GM18951 (cell line): ENCODE data around the gene TUBB4B.

ENCODE experiments used
- POLR2A ChIP-seq: IDR thresholded peaks from 4 replicates; pipeline ENCODE4 v1.6.1; 2011; ENCODE audit warnings: mild to moderate bottlenecking; ENCODE audit not compliant: insufficient read length, insufficient read depth; ENCODE audit errors: extremely low read depth
- in situ Hi-C: fragments of 300-500 bp; cut with MboI; formaldehyde crosslinking; loops from one replicate; pipeline ENCODE4 v1.12.0; 2022; ENCODE audit warnings: low sequenced_read_pairs, mixed read lengths, inconsistent platforms; ENCODE audit not compliant: unreplicated experiment

TUBB4B gene

DNA sequence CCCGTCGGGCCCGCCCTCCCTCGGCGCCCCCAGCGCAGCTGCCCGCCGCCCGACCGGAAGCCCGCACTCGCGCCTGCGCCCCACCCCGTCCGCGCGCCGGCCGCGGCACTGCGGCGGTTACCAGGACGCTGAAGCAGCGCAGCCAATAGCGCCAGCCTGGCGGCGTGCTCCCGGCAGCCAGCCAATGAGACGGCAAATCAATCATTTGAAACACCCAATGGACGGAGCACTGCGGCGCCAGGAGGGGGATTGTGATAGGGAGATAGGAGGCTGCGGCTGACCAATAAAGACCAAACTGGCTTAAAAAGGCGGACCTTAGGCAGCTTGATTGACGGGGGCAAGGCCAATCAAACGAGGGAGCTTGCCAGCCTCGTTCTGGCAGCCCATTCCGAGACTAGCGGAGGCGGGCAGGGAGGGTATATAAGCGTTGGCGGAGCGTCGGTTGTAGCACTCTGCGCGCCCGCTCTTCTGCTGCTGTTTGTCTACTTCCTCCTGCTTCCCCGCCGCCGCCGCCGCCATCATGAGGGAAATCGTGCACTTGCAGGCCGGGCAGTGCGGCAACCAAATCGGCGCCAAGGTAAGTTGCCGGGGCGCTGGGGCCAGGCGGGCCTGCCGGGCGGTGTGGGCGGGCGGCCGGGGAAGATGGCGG, at the start of gene TUBB4B:
Gene TUBB4B, plus strand, starts transcription at position 447 of the 649 bp plus-strand sequence. Its CDS starts 74 bp downstream, at position 521.
- in situ Hi-C loops = no loop called here
- peak; percentile 100 for TF ChIP-seq POLR2A

DNA sequence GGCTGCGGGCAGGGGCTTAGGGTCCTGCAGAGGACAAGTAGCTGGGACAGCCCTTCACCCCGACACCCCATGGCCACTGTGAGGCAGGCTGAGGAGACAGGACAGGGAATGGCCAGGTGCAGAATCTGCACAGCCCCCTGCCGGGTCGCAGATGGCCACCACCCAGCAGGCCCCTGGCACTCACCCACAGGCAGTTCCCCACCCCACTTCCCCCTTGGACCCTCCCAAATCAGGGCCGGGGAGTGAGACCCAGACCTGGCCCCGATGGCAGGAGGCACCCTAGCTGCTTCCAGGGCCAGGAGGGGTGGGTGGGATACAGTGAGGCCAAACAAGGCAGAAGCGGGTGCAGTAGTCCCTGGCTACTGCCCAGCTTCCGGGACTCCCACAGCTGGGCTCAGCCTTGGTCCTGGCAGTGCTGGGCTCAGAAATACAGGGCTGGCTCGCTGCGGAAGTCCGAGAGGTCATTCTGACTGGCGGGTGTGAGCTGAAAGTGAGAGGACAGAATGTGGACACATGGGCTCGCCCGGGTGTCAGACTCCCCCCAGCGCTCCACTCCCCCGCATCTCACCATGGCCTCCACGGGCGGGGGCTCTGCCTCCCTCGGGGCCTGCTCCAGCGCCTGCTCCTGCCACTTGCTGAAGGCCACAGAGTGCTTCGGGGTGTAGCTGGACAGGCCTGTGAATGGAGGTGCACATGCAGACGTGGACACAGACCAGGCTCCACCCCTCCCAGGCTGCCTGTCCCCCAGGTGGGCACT, 49.2 kb upstream of the TUBB4B start:
- in situ Hi-C loops = no loop called here
- TF ChIP-seq POLR2A = no peak

DNA sequence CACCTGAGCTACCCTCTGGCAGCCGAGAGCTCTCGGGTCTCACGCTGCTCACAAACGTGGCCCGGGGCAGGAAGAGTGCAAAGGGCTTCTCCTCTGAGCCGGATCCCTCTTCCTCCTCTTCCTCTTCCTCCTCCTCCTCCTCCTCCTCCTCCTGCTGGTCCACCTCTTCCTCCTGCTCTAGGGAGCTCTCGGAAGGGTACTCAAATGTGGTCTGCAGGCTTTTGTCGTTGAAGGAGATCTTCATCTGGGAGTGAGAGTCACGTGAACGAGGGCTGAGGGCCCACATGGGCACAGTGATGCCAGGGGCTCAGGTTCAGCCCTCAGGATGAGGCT, 48.7 kb upstream of the TUBB4B start:
- TF ChIP-seq POLR2A = no peak
- in situ Hi-C loops = no loop called here

DNA sequence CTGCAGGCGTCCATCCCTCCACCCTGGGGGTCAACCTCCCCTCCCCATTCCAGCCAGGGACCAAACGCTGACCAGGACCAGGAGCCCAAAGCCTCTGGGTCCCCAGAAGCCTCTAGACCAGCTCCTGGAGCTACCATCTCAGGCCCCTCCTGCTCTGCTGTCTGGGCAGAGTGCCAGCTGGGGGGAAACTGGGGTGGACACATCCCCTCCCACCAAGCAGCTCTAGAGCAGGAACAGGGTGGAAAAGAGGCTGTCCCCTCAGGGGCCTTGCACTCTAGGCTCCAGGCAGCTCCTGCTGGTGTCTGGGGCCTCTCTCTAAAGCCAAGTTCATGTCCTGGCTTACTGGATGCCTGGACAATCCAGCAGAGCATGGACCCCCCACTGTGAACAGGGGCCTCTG, 48.2 kb upstream of the TUBB4B start:
- TF ChIP-seq POLR2A = no peak
- in situ Hi-C loops = no loop called here

DNA sequence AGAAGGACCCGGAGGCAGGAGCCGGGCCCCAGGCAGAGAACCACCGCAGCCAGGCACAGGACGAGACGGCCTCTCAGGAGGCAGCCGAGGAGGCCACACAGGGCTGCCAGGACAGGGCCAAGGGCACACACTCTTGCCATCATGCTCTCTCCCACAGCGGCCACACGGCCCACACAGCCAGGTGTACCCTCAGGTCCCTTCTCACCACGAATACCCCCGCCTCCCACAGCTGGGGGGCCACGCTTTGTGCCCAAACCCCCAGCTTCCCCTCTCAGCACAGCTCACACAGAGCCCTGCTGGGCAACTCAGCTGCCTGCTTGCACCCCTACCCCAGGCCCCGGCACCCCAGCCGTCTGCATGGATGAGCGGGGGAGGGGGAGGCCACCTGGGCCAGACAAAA, 47.3 kb upstream of the TUBB4B start:
- in situ Hi-C loops = no loop called here
- TF ChIP-seq POLR2A = no peak

DNA sequence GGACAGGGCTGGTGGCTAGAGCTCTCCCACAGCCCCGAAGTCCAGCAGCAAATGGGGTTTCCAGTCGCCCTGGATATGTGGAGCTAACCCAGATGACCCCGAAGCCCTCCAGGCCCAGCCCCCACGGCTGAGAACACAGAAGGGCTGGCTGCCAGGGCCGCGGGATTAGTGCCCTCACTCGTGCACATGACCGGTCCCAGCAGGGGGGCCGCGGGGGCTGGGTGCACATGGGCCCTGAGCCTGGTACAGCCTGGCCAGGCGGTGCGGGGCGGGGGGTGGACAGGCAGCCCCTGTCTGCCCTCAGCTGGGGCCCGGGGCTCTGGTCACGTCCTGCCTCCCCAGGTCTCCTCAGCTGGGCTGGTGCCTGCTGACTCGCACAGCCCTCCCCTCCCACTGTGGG, 46.7 kb upstream of the TUBB4B start:
- no peak for TF ChIP-seq POLR2A
- in situ Hi-C loops = no loop called here

DNA sequence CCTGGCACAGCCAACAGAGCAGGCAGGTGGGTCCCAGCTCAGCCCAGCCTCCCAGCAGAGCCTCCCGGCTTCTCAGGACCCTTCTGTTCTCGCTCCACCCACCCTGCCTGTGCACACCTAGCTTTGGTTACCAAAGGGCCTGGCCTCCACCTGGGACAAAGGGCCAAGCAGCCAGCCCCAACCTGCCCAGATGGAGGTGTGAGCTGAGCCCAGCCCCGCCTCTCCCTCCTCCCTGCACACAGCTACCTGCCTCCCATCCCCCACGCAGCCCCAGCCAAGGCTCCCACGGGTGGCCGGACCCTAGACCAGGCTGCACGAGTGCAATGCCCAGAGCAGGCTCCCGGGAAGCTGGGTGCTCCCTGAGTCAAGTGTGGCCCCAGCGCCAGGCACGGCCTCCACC, 46.2 kb upstream of the TUBB4B start:
- TF ChIP-seq POLR2A = no peak
- in situ Hi-C loops = no loop called here

DNA sequence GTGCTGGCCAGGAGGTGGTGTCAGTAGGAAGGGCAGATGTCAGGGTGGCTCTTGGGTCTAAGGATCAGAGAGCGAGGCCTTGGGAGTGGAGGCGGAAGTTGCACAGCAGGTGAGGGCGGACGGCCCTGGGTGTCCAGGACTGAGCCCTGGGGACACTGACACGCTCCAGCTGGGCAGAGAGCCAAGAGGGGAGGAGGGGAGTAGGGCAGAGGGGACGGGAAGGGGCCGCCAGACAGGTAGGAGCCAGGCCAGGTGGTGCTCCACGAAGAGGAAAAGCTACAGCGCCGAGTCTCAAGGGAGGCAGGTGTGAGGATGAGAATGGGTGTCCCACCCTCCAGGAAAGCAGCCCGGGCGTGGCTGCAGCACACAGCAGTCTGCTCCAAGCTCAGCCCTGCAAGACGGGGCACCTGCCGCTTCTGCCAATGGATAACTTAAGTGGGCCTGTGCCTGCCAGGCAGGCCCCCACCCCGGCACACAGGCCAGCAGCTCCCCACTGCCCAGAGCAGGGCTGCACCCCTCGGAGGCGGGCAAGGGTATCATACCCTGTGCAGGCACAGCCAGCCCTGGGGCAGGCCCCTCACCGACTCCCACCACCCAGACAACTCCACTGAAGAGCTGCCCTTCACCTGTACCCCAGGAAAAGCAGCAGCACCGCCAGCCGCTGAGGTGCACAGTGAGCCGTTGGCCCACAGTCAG, 45.4 kb upstream of the TUBB4B start:
- TF ChIP-seq POLR2A = no peak
- in situ Hi-C loops = no loop called here

DNA sequence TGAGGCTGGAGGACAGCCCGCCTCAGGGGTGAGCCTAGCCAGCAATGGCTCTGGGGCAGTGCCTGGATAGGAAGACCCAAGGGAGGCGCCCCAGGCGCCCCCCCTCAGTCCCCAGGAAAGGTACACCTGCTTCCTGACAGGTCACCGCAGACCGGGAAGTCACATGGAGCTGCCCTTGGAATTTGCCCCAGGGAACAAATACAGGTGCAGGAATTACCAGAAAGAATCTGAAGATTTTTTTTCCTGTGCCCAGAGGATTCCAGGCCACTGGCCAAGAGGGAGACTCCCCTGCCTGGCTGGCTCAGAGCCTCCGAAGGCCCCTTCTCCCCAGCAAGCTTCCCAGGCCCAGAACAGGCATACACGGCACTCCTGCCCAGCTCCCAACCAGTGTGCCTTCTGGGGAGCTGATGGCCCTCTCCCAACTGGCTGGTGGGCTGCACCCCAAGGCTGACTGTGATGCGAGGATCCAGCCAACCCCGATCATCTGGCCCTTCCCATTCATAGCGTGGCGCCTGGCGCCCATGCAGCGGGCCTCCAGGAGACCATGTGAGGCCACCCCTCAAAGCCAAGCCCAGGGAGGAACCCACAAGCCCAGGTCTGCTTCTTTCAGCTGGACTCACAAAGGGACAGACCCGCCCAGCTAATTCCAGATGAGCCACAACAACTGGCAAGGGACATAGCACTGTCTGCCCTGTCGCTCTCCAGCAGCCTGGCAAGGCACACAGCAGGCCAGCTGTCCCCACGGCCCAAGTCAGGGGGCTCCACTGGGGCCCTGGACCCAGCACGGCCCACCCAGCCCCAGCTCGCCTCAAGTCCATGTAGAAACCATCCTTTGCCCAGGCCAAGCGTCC, 42.8 kb upstream of the TUBB4B start:
- in situ Hi-C loops = no loop called here
- TF ChIP-seq POLR2A = no peak

DNA sequence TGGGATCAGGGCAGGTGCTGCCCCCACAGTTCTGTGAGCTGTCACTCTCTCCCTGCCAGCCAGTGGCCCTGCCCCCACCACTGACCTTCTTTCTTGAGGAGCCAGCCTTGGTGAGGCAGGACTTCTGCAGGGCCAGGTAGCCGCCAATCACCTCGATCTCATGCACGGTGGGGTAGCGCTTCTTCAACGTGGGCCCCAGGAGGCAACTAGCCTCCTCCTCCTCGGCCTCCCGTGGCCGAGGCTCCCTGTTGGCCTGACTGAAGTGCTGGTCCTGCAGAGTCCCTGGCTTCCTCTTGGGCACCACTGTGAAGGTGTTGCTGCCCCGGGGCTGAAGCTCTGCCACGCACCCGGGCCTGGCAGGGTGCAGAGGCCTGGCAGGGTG, 42.2 kb upstream of the TUBB4B start:
- TF ChIP-seq POLR2A = no peak
- in situ Hi-C loops = no loop called here

DNA sequence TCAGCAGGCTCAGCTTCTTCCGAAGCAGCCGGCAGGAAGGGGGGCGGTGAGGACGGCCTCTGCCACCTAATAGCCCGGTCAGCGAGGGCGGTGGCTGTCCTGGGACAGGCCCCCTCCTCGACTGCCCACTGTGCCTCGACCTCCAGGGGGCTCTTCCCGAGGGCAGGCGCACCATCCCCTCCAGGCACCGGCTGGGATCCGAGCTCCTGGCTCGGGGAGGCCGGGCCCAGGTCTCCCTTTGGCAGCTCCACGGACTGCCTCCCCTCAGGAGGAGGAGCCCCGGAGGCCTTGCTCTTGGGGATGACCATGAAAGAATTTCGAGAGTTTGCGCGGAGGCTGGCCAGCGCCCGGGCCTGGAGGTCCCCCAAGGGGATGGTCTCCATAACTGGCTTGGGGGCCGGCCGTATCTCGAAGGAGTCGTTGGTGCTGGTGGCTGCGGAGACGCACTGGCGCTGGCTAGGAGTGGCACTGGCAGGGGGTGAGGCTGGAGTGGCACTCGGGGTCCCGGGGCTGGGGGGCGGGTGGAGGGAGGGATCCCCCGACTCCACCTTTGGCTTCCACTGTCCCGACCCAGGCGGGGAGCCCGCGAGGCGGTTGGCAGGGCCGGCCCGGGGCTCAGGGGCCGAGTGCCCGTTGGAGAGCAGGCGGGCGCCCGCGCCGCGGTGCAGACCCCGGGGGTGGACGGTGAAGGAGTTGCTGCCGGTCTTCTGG, 41.5 kb upstream of the TUBB4B start:
- in situ Hi-C loops = no loop called here
- no peak for TF ChIP-seq POLR2A

DNA sequence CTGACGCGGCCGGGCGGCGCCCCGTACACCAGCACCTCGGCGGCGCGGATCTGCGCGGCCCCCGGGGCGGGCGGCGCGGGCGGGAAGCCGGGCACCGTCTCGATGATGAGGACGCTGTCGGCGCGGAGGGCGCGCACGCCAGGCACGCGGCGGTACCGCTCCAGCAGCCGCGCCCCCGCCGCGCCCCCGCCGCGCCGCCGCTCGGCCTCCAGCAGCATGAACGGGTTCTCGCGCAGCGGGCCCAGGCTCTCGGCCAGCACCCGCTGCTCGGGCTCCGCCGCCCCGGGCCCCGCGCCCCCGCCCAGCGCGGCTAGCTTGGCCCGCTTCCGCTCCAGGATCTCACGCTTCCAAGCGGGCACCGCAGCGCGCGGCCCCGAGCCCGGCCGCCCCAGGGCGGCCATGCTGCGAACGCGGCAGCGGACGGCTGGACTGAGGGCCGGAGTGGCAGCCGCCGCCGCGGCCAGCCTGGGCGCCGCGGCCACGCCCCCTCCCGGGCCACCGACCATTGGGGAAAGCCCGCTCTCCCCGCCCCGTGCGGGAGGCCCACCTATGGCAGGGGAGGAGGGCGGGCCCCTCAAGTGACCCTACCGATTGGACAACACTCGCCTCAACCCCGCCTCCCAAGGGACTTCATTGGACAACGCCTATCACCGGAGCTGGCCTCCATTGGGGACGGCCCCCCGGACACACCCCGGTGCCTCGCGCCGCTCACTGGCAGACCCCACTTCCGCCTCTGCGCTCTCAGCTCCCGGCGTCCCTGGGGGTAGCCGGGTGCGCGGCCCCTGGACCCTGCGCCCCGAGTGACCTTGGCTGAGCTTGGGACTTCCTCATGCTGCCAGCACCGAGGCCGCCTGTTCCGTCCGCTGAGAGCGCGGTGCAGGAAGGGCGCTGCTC, 40.5 kb upstream of the TUBB4B start, which contains the start of gene TPRN:
Gene TPRN, minus strand, starts transcription at position 431 of the 894 bp plus-strand sequence. Its CDS starts 30 bp downstream, at position 401.
- in situ Hi-C loops = no loop called here
- TF ChIP-seq POLR2A = peak; percentile 97
